Osteocyte (in vitro differentiated cells): ENCODE data around the gene MSH3. TPM values are rescaled to one million over a fixed set of nuclear protein-coding genes. Genes with fewer than 3 reads are reported as not detected.

Source experiments
- DNase-seq: peaks from one replicate; pipeline ENCODE4 v3.0.0; 2021; ENCODE audit warnings: mixed read lengths; ENCODE audit not compliant: unreplicated experiment; ENCODE audit errors: extremely low spot score
- H3K27ac Mint-ChIP-seq: one replicate; pipeline ENCODE4 v1.8.0; 2021; ENCODE audit warnings: mild to moderate bottlenecking, mixed read lengths; ENCODE audit not compliant: unreplicated experiment
- H3K27me3 Mint-ChIP-seq: one replicate; pipeline ENCODE4 v1.8.0; 2021; ENCODE audit warnings: mixed read lengths; ENCODE audit not compliant: unreplicated experiment
- H3K36me3 Mint-ChIP-seq: one replicate; pipeline ENCODE4 v1.8.0; 2021; ENCODE audit warnings: mixed read lengths; ENCODE audit not compliant: unreplicated experiment
- H3K4me1 Mint-ChIP-seq: one replicate; pipeline ENCODE4 v1.8.0; 2021; ENCODE audit warnings: mixed read lengths; ENCODE audit not compliant: unreplicated experiment
- H3K4me3 Mint-ChIP-seq: one replicate; pipeline ENCODE4 v1.8.0; 2021; ENCODE audit warnings: mild to moderate bottlenecking, moderate library complexity, mixed read lengths; ENCODE audit not compliant: unreplicated experiment
- H3K9me3 Mint-ChIP-seq: one replicate; pipeline ENCODE4 v1.8.0; 2021; ENCODE audit warnings: mixed read lengths; ENCODE audit not compliant: unreplicated experiment
- long read RNA-seq: library from polyadenylated mRNA; unstranded; transcript quantifications from one replicate; pipeline ENCODE4 v2.0.0, GENCODE V29; 2021
- total RNA-seq: library from RNA; stranded (reverse); gene quantifications from 2 replicates; pipeline ENCODE4 v1.2.1, GENCODE V29; 2021
- TF ChIP-seq, protein P1 (sequence below): fragments of 200-600 bp; sonication (generic); IDR thresholded peaks from 2 replicates; pipeline ENCODE4 v1.5.0; 2021; ENCODE audit warnings: antibody characterized with exemption, mild to moderate bottlenecking, moderate library complexity

The MSH3 gene
- total RNA-seq: 14.8 and 17.6 TPM in 2 replicates
- long read RNA-seq, full-length matches to known transcripts: 1 of 33 reads
- long read RNA-seq, partial matches to known transcripts: 29 of 33 reads
- long read RNA-seq, other reads (novel, unspliced or antisense): 3 of 33 reads

DNA sequence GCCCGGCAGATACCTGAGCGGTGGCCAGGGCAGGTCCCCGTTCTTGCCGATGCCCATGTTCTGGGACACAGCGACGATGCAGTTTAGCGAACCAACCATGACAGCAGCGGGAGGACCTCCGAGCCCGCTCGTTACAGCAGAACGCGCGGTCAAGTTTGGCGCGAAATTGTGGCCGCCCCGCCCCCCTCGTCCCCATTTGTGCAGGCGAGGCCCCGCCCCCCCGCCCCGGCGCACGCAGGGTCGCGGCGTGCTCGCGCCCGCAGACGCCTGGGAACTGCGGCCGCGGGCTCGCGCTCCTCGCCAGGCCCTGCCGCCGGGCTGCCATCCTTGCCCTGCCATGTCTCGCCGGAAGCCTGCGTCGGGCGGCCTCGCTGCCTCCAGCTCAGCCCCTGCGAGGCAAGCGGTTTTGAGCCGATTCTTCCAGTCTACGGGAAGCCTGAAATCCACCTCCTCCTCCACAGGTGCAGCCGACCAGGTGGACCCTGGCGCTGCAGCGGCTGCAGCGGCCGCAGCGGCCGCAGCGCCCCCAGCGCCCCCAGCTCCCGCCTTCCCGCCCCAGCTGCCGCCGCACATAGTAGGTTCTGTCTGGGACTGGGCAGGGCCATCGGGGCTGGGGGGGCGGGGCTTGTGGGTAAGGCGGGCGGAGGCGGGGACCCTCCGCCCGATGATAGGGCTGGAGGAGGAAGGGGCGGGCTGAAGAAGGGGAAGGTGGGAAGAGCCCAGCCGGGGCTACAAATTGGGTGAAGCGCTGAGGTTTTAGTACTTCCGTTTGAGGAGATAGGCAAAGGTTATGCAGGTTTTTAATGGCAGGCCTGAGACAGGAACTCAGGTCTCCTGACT, at the start of gene MSH3, which contains the start of gene DHFR:
MSH3 (plus strand) TSS at position 262 of the 840 bp plus-strand sequence; CDS start at position 338, 76 bp downstream.
DHFR (minus strand) TSS at position 593 of the 840 bp plus-strand sequence; CDS start at position 99, 494 bp downstream.
- TF ChIP-seq, protein P1, sequence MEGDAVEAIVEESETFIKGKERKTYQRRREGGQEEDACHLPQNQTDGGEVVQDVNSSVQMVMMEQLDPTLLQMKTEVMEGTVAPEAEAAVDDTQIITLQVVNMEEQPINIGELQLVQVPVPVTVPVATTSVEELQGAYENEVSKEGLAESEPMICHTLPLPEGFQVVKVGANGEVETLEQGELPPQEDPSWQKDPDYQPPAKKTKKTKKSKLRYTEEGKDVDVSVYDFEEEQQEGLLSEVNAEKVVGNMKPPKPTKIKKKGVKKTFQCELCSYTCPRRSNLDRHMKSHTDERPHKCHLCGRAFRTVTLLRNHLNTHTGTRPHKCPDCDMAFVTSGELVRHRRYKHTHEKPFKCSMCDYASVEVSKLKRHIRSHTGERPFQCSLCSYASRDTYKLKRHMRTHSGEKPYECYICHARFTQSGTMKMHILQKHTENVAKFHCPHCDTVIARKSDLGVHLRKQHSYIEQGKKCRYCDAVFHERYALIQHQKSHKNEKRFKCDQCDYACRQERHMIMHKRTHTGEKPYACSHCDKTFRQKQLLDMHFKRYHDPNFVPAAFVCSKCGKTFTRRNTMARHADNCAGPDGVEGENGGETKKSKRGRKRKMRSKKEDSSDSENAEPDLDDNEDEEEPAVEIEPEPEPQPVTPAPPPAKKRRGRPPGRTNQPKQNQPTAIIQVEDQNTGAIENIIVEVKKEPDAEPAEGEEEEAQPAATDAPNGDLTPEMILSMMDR: peak; percentile 26
- no peaks in the 10 kb centered on the region for H3K9me3 Mint-ChIP-seq
- peak; percentile 92 for DNase-seq
- peaks cover 18% of the 10 kb centered on the region for H3K36me3 Mint-ChIP-seq
- H3K4me3 Mint-ChIP-seq: peak within 1 kb of the TSS; percentile 97
- peaks cover 25% of the 10 kb centered on the region for H3K4me1 Mint-ChIP-seq
- peak within 1 kb of the TSS; percentile 96 for H3K27ac Mint-ChIP-seq
- no peaks in the 10 kb centered on the region for H3K27me3 Mint-ChIP-seq

- Mint-ChIP-seq H3K36me3 (no peaks in the 10 kb centered on the region), H3K4me3 (no peak overlapping the region), H3K4me1 (no peaks in the 10 kb centered on the region), H3K9me3 (peaks cover 9% of the 10 kb centered on the region), H3K27ac (no peak overlapping the region), H3K27me3 (no peaks in the 10 kb centered on the region)
- TF ChIP-seq, protein P1: no peak
- DNase-seq: no peak
These were observed 47.1 kb upstream of the MSH3 start for GRCh38 chr5:80607343-80607742.

DNA sequence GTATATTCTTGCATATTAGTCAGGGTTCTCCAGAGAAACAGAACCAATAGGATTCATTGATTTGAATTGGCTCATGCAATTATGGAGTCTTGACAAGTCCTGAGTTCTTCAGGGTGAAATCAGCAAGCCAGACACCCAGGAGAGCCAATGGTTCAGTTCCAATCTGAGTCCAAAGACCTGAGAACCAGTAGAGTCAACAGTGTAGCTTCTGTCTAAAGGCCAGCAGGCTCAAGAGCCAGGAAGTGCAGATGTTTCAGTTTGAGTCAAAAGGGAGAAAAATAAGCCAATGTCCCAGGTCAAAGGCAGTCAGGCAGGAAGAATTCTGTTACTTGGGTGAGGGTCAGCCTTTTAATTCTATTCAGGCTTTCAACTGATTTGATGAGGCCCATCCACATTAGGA, 46.6 kb upstream of the MSH3 start:
- Mint-ChIP-seq H3K27ac (no peak overlapping the region), H3K27me3 (no peaks in the 10 kb centered on the region), H3K9me3 (peaks cover 9% of the 10 kb centered on the region), H3K36me3 (no peaks in the 10 kb centered on the region), H3K4me3 (no peak overlapping the region), H3K4me1 (no peaks in the 10 kb centered on the region)
- TF ChIP-seq, protein P1: no peak
- DNase-seq: no peak

- H3K9me3 Mint-ChIP-seq: peaks cover 9% of the 10 kb centered on the region
- no peaks in the 10 kb centered on the region for H3K4me1 Mint-ChIP-seq
- no peaks in the 10 kb centered on the region for H3K36me3 Mint-ChIP-seq
- TF ChIP-seq, protein P1: no peak
- no peak overlapping the region for H3K27ac Mint-ChIP-seq
- H3K4me3 Mint-ChIP-seq: no peak overlapping the region
- no peak for DNase-seq
- no peaks in the 10 kb centered on the region for H3K27me3 Mint-ChIP-seq
These were observed 45.7 kb upstream of the MSH3 start for GRCh38 chr5:80608731-80609130.

DNA sequence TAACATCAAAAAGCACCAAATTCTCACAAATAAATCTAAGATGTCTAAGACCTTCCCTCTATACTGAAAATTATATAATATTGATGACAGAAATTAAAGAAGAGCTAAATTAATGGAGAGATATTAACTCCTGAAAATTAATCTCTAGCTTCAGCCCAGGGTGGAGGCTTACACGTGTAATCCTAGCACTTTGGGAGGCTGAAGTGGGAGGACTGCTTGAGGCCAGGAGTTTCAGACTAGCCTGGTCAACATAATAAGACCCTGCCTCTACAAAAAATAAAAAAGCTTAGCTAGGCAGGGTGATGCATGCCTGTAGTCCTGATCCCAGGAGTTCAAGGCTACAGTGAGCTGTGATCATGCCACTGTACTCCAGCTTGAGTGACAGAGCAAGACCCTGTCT, 44.8 kb upstream of the MSH3 start:
- Mint-ChIP-seq H3K27ac (no peak overlapping the region), H3K9me3 (peaks cover 9% of the 10 kb centered on the region)
- TF ChIP-seq, protein P1: no peak

More for the DNA sequence above, 44.8 kb upstream of the MSH3 start:
- Mint-ChIP-seq H3K4me3 (no peak overlapping the region), H3K4me1 (no peaks in the 10 kb centered on the region), H3K27me3 (no peaks in the 10 kb centered on the region), H3K36me3 (no peaks in the 10 kb centered on the region)
- no peak for DNase-seq
